ENCODE results near the gene SPINK4. TPM values are rescaled to one million over a fixed set of nuclear protein-coding genes. Genes with fewer than 3 reads are reported as not detected.

The SPINK4 gene
- total RNA-seq, 1 experiment from 2014 or later, result not detected

DNA sequence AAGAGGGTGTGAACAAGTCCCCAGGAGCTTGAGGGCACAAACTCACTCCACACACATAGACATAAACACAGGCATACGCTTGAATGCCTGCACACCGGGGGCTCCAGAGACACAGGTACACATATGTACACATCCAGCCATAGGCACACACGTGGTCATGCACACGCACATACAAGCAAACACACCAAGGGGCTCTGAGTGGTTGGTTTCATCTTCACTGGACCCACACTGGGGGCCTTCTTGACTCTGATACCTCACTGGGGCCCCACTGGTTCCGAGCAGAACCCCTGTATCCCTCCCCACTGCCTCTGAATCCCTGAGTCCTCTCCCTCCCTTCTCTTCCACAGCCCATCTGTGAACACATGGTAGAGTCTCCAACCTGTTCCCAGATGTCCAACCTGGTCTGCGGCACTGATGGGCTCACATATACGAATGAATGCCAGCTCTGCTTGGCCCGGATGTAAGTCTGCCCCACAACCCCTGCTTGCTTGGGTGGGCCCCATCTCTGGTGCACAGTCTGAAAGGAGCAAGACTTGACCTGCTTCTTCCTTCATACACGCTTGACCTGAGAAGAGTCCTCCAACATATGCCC, 6.4 kb downstream of the SPINK4 start:
- POLR2A ChIA-PET, result no interaction called here
- Mint-ChIP-seq H3K27me3 (ENCODE audit: low read depth) (no peaks in the 10 kb centered on the region), H3K4me1 (no peaks in the 10 kb centered on the region), H3K9me3 (no peaks in the 10 kb centered on the region), H3K27ac (no peak overlapping the region), H3K36me3 (no peaks in the 10 kb centered on the region; the same call in 1 of the 2 replicates), H3K4me3 (no peak overlapping the region)
- DNase-seq (ENCODE audit: low spot score) (no peak), ATAC-seq (no peak)
- TF ChIP-seq ZBTB21 (CRISPR knock-in tag; IDR thresholded peaks at IDR 0.05; ENCODE audit: borderline replicate concordance) (no peak), ZNF423 (CRISPR knock-in tag; IDR thresholded peaks at IDR 0.05) (no peak), RELA (CRISPR knock-in tag; IDR thresholded peaks at IDR 0.05; ENCODE audit: borderline replicate concordance) (no peak), ZNF317 (CRISPR knock-in tag; IDR thresholded peaks at IDR 0.05; ENCODE audit: borderline replicate concordance, low read depth) (no peak), ZNF219 (CRISPR knock-in tag; IDR thresholded peaks at IDR 0.05; ENCODE audit: borderline replicate concordance) (no peak), FOXK1 (CRISPR knock-in tag; IDR thresholded peaks at IDR 0.05) (no peak), FOXP1 (CRISPR knock-in tag; IDR thresholded peaks at IDR 0.05; ENCODE audit: borderline replicate concordance) (no peak), OVOL2 (CRISPR knock-in tag; IDR thresholded peaks at IDR 0.05; ENCODE audit: borderline replicate concordance) (no peak), ZNF232 (CRISPR knock-in tag; IDR thresholded peaks at IDR 0.05) (no peak), NR3C1 (CRISPR knock-in tag; conservative IDR thresholded peaks at IDR 0.05; ENCODE audit: low read depth) (no peak), JAZF1 (CRISPR knock-in tag; IDR thresholded peaks at IDR 0.05) (no peak), GTF2I (CRISPR knock-in tag; conservative IDR thresholded peaks at IDR 0.05) (no peak), NFYB (CRISPR knock-in tag; conservative IDR thresholded peaks at IDR 0.05; ENCODE audit: low read depth) (no peak)
- TF ChIP-seq, protein P1, sequence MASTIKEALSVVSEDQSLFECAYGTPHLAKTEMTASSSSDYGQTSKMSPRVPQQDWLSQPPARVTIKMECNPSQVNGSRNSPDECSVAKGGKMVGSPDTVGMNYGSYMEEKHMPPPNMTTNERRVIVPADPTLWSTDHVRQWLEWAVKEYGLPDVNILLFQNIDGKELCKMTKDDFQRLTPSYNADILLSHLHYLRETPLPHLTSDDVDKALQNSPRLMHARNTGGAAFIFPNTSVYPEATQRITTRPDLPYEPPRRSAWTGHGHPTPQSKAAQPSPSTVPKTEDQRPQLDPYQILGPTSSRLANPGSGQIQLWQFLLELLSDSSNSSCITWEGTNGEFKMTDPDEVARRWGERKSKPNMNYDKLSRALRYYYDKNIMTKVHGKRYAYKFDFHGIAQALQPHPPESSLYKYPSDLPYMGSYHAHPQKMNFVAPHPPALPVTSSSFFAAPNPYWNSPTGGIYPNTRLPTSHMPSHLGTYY (CRISPR knock-in tag; IDR thresholded peaks at IDR 0.05), result no peak
- TF ChIP-seq, protein P2, sequence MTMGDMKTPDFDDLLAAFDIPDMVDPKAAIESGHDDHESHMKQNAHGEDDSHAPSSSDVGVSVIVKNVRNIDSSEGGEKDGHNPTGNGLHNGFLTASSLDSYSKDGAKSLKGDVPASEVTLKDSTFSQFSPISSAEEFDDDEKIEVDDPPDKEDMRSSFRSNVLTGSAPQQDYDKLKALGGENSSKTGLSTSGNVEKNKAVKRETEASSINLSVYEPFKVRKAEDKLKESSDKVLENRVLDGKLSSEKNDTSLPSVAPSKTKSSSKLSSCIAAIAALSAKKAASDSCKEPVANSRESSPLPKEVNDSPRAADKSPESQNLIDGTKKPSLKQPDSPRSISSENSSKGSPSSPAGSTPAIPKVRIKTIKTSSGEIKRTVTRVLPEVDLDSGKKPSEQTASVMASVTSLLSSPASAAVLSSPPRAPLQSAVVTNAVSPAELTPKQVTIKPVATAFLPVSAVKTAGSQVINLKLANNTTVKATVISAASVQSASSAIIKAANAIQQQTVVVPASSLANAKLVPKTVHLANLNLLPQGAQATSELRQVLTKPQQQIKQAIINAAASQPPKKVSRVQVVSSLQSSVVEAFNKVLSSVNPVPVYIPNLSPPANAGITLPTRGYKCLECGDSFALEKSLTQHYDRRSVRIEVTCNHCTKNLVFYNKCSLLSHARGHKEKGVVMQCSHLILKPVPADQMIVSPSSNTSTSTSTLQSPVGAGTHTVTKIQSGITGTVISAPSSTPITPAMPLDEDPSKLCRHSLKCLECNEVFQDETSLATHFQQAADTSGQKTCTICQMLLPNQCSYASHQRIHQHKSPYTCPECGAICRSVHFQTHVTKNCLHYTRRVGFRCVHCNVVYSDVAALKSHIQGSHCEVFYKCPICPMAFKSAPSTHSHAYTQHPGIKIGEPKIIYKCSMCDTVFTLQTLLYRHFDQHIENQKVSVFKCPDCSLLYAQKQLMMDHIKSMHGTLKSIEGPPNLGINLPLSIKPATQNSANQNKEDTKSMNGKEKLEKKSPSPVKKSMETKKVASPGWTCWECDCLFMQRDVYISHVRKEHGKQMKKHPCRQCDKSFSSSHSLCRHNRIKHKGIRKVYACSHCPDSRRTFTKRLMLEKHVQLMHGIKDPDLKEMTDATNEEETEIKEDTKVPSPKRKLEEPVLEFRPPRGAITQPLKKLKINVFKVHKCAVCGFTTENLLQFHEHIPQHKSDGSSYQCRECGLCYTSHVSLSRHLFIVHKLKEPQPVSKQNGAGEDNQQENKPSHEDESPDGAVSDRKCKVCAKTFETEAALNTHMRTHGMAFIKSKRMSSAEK (CRISPR knock-in tag; IDR thresholded peaks at IDR 0.05; ENCODE audit: borderline replicate concordance), result no peak
- TF ChIP-seq, protein P3, sequence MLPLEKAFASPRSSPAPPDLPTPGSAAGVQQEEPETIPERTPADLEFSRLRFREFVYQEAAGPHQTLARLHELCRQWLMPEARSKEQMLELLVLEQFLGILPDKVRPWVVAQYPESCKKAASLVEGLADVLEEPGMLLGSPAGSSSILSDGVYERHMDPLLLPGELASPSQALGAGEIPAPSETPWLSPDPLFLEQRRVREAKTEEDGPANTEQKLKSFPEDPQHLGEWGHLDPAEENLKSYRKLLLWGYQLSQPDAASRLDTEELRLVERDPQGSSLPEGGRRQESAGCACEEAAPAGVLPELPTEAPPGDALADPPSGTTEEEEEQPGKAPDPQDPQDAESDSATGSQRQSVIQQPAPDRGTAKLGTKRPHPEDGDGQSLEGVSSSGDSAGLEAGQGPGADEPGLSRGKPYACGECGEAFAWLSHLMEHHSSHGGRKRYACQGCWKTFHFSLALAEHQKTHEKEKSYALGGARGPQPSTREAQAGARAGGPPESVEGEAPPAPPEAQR (CRISPR knock-in tag; IDR thresholded peaks at IDR 0.05), result no peak
- TF ChIP-seq, protein P4, sequence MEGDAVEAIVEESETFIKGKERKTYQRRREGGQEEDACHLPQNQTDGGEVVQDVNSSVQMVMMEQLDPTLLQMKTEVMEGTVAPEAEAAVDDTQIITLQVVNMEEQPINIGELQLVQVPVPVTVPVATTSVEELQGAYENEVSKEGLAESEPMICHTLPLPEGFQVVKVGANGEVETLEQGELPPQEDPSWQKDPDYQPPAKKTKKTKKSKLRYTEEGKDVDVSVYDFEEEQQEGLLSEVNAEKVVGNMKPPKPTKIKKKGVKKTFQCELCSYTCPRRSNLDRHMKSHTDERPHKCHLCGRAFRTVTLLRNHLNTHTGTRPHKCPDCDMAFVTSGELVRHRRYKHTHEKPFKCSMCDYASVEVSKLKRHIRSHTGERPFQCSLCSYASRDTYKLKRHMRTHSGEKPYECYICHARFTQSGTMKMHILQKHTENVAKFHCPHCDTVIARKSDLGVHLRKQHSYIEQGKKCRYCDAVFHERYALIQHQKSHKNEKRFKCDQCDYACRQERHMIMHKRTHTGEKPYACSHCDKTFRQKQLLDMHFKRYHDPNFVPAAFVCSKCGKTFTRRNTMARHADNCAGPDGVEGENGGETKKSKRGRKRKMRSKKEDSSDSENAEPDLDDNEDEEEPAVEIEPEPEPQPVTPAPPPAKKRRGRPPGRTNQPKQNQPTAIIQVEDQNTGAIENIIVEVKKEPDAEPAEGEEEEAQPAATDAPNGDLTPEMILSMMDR (IDR thresholded peaks at IDR 0.05), result no peak
- TF ChIP-seq, protein P5, sequence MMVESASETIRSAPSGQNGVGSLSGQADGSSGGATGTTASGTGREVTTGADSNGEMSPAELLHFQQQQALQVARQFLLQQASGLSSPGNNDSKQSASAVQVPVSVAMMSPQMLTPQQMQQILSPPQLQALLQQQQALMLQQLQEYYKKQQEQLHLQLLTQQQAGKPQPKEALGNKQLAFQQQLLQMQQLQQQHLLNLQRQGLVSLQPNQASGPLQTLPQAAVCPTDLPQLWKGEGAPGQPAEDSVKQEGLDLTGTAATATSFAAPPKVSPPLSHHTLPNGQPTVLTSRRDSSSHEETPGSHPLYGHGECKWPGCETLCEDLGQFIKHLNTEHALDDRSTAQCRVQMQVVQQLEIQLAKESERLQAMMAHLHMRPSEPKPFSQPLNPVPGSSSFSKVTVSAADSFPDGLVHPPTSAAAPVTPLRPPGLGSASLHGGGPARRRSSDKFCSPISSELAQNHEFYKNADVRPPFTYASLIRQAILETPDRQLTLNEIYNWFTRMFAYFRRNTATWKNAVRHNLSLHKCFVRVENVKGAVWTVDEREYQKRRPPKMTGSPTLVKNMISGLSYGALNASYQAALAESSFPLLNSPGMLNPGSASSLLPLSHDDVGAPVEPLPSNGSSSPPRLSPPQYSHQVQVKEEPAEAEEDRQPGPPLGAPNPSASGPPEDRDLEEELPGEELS (CRISPR knock-in tag; IDR thresholded peaks at IDR 0.05), result no peak
- CTCF ChIA-PET, result no interaction called here
